GM12875 (cell line): ENCODE data around the gene UGT1A5.

Source experiments
- H3K4me3 ChIP-seq: one replicate; pipeline ENCODE4 v1.5.1; 2011; ENCODE audit warnings: low read depth, low read length, control low read depth
- CTCF ChIP-seq: IDR thresholded peaks from 2 replicates; pipeline ENCODE4 v1.5.1; 2011; ENCODE audit warnings: low read depth, mild to moderate bottlenecking, control low read depth, inconsistent platforms, low read length, moderate library complexity, borderline replicate concordance; ENCODE audit not compliant: insufficient read depth

The UGT1A5 gene

GRCh38 chr2:233712611-233713261 is at the start of gene UGT1A5:
TSS of gene UGT1A5 (plus strand) at chr2:233712907. CDS start at chr2:233712992, 85 bp downstream.
- H3K4me3 ChIP-seq, result no peak within 1 kb of the TSS
- TF ChIP-seq CTCF, result no peak

- no peak for TF ChIP-seq CTCF
- no peak overlapping the region for H3K4me3 ChIP-seq
These were observed 48.8 kb upstream of the UGT1A5 start for GRCh38 chr2:233663911-233664310.

- H3K4me3 ChIP-seq, result no peak overlapping the region
- no peak for TF ChIP-seq CTCF
These were observed 44.0 kb upstream of the UGT1A5 start for GRCh38 chr2:233668605-233669260.

- TF ChIP-seq CTCF, result no peak
- H3K4me3 ChIP-seq, result no peak within 1 kb of the TSS
These were observed 41.2 kb upstream of the UGT1A5 start, which contains the start of gene UGT1A9 for GRCh38 chr2:233671290-233672161. TSS of gene UGT1A9 (plus strand) at chr2:233671898. CDS start at chr2:233671935, 37 bp downstream.

GRCh38 chr2:233672886-233673285 is 39.8 kb upstream of the UGT1A5 start:
- no peak for TF ChIP-seq CTCF
- H3K4me3 ChIP-seq, result no peak overlapping the region

- TF ChIP-seq CTCF, result no peak
- H3K4me3 ChIP-seq, result no peak overlapping the region
These were observed 38.8 kb upstream of the UGT1A5 start for GRCh38 chr2:233673896-233674295.
